Astrocyte (in vitro differentiated cells and primary cell): ENCODE results near the gene GRK2. TPM values are rescaled to one million over a fixed set of nuclear protein-coding genes. Genes with fewer than 3 reads are reported as not detected.

Experiments used
- DNase-seq: peaks from one replicate; pipeline ENCODE4 v3.0.0-alpha.2; 2010; ENCODE audit warnings: low read depth
- FAIRE-seq: peaks from 2 replicates; lab custom pipeline; 2011; peaks lifted over from hg19 to GRCh38; lab: Jason Lieb, UNC
- H2AFZ ChIP-seq: 2 replicates; pipeline ENCODE4 v1.6.0; 2012; ENCODE audit warnings: low read depth, low read length, inconsistent platforms
- H3K27ac ChIP-seq: 2 replicates; pipeline ENCODE4 v1.5.1; 2011; ENCODE audit warnings: low read depth, low read length, inconsistent platforms
- H3K27me3 ChIP-seq: 2 replicates; pipeline ENCODE4 v1.6.0; 2011; ENCODE audit warnings: low read length, inconsistent platforms; ENCODE audit not compliant: insufficient read depth
- H3K36me3 ChIP-seq: 2 replicates; pipeline ENCODE4 v1.5.1; 2011; ENCODE audit warnings: low read length, inconsistent platforms; ENCODE audit not compliant: insufficient read depth
- H3K4me1 ChIP-seq: 2 replicates; pipeline ENCODE4 v1.5.1; 2011; ENCODE audit warnings: low read length, inconsistent platforms; ENCODE audit not compliant: insufficient read depth
- H3K4me2 ChIP-seq: 2 replicates; pipeline ENCODE4 v1.6.0; 2012; ENCODE audit warnings: low read length, inconsistent platforms
- H3K4me3 ChIP-seq: 2 replicates; pipeline ENCODE4 v1.5.1; 2011; ENCODE audit warnings: low read depth, mild to moderate bottlenecking, low read length, inconsistent platforms; ENCODE audit not compliant: insufficient read depth
- H3K79me2 ChIP-seq: 2 replicates; pipeline ENCODE4 v1.6.0; 2012; ENCODE audit warnings: mild to moderate bottlenecking, low read length, inconsistent platforms; ENCODE audit not compliant: insufficient read depth
- H3K9ac ChIP-seq: 2 replicates; pipeline ENCODE4 v1.6.0; 2012; ENCODE audit warnings: mild to moderate bottlenecking, low read length, inconsistent platforms
- H3K9me3 ChIP-seq: 2 replicates; pipeline ENCODE4 v1.5.1; 2012; ENCODE audit warnings: low read depth, mild to moderate bottlenecking, low read length, inconsistent platforms; ENCODE audit not compliant: insufficient read depth
- H4K20me1 ChIP-seq: 2 replicates; pipeline ENCODE4 v1.6.0; 2012; ENCODE audit warnings: low read length, inconsistent platforms; ENCODE audit not compliant: insufficient read depth
- H3K27ac Mint-ChIP-seq: one replicate; pipeline ENCODE4 v1.8.0; 2021; ENCODE audit warnings: mild to moderate bottlenecking, mixed read lengths; ENCODE audit not compliant: unreplicated experiment
- H3K27me3 Mint-ChIP-seq: one replicate; pipeline ENCODE4 v1.8.0; 2021; ENCODE audit warnings: low read depth, mixed read lengths; ENCODE audit not compliant: unreplicated experiment
- H3K36me3 Mint-ChIP-seq: one replicate; pipeline ENCODE4 v1.8.0; 2021; ENCODE audit warnings: low read depth, mixed read lengths; ENCODE audit not compliant: unreplicated experiment
- H3K4me1 Mint-ChIP-seq: one replicate; pipeline ENCODE4 v1.8.0; 2021; ENCODE audit warnings: low read depth, mixed read lengths; ENCODE audit not compliant: unreplicated experiment
- H3K4me3 Mint-ChIP-seq: one replicate; pipeline ENCODE4 v1.8.0; 2021; ENCODE audit warnings: mild to moderate bottlenecking, moderate library complexity, mixed read lengths; ENCODE audit not compliant: unreplicated experiment
- H3K9me3 Mint-ChIP-seq: one replicate; pipeline ENCODE4 v1.8.0; 2021; ENCODE audit warnings: mild to moderate bottlenecking, mixed read lengths; ENCODE audit not compliant: unreplicated experiment
- EZH2 ChIP-seq: IDR thresholded peaks from 2 replicates; pipeline ENCODE4 v1.6.1; 2012; ENCODE audit warnings: mild to moderate bottlenecking, low read length, inconsistent platforms; ENCODE audit not compliant: insufficient read depth
- total RNA-seq: library from RNA; stranded (reverse); gene quantifications from 2 replicates; pipeline ENCODE4 v1.2.1, GENCODE V29; 2021
- TF ChIP-seq, protein P1 (sequence below): IDR thresholded peaks from 2 replicates; pipeline ENCODE4 v1.5.1; 2011; ENCODE audit warnings: low read depth, mild to moderate bottlenecking, inconsistent platforms, low read length, moderate library complexity; ENCODE audit not compliant: insufficient read depth

GRK2 gene
- total RNA-seq, 1 donor from 2014 or later = 34.0 TPM

GRCh38 chr11:67247946-67248550 is 18.2 kb upstream of the GRK2 start:
- H3K9me3 ChIP-seq = no peaks in the 10 kb centered on the region
- H3K4me1 ChIP-seq = no peaks in the 10 kb centered on the region
- no peak for FAIRE-seq
- no peaks in the 10 kb centered on the region for H3K27me3 Mint-ChIP-seq
- no peak for DNase-seq
- no peaks in the 10 kb centered on the region for H3K9me3 Mint-ChIP-seq
- no peak overlapping the region for H3K9ac ChIP-seq
- H3K27me3 ChIP-seq = no peaks in the 10 kb centered on the region
- H3K4me3 ChIP-seq = no peak overlapping the region
- H3K4me1 Mint-ChIP-seq = peaks cover 25% of the 10 kb centered on the region
- peaks cover 93% of the 10 kb centered on the region for H4K20me1 ChIP-seq
- H2AFZ ChIP-seq = no peak overlapping the region
- H3K4me3 Mint-ChIP-seq = no peak overlapping the region
- H3K27ac ChIP-seq = no peak overlapping the region
- H3K36me3 ChIP-seq = peaks cover 89% of the 10 kb centered on the region
- H3K79me2 ChIP-seq = peaks cover 66% of the 10 kb centered on the region
- peaks cover 38% of the 10 kb centered on the region for H3K36me3 Mint-ChIP-seq
- H3K4me2 ChIP-seq = no peak overlapping the region
- H3K27ac Mint-ChIP-seq = no peak overlapping the region
- TF ChIP-seq EZH2 = no peak
- TF ChIP-seq, protein P1, sequence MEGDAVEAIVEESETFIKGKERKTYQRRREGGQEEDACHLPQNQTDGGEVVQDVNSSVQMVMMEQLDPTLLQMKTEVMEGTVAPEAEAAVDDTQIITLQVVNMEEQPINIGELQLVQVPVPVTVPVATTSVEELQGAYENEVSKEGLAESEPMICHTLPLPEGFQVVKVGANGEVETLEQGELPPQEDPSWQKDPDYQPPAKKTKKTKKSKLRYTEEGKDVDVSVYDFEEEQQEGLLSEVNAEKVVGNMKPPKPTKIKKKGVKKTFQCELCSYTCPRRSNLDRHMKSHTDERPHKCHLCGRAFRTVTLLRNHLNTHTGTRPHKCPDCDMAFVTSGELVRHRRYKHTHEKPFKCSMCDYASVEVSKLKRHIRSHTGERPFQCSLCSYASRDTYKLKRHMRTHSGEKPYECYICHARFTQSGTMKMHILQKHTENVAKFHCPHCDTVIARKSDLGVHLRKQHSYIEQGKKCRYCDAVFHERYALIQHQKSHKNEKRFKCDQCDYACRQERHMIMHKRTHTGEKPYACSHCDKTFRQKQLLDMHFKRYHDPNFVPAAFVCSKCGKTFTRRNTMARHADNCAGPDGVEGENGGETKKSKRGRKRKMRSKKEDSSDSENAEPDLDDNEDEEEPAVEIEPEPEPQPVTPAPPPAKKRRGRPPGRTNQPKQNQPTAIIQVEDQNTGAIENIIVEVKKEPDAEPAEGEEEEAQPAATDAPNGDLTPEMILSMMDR = no peak

- H3K4me2 ChIP-seq = no peak overlapping the region
- no peak overlapping the region for H3K27ac Mint-ChIP-seq
- no peaks in the 10 kb centered on the region for H3K4me1 ChIP-seq
- FAIRE-seq (no peak), DNase-seq (peak; percentile 12)
- no peaks in the 10 kb centered on the region for H3K27me3 ChIP-seq
- peaks cover 37% of the 10 kb centered on the region for H3K36me3 Mint-ChIP-seq
- peaks cover 60% of the 10 kb centered on the region for H3K79me2 ChIP-seq
- peaks cover 93% of the 10 kb centered on the region for H4K20me1 ChIP-seq
- peaks cover 92% of the 10 kb centered on the region for H3K36me3 ChIP-seq
- no peak overlapping the region for H2AFZ ChIP-seq
- H3K4me3 ChIP-seq = no peak overlapping the region
- H3K27ac ChIP-seq = no peak overlapping the region
- H3K4me1 Mint-ChIP-seq = peaks cover 29% of the 10 kb centered on the region
- H3K4me3 Mint-ChIP-seq = no peak overlapping the region
- no peak overlapping the region for H3K9ac ChIP-seq
- H3K9me3 ChIP-seq = no peaks in the 10 kb centered on the region
- no peaks in the 10 kb centered on the region for H3K27me3 Mint-ChIP-seq
- H3K9me3 Mint-ChIP-seq = no peaks in the 10 kb centered on the region
- TF ChIP-seq EZH2 = no peak
- TF ChIP-seq, protein P1 = no peak
Measured at GRCh38 chr11:67248653-67249052, 17.6 kb upstream of the GRK2 start.
